Calu3 (cell line): ENCODE results near the gene ATF2. TPM values are rescaled to one million over a fixed set of nuclear protein-coding genes. Genes with fewer than 3 reads are reported as not detected.

ENCODE experiments used
- BruUV-seq: library from RNA; stranded (reverse); fragments of 400-500 nt; replicated peaks from 2 replicates; lab custom pipeline; 2021; lab: Mats Ljungman, UMichigan
- CTCF ChIA-PET: fragments of 300-600 bp; sonication (Branson Sonifier 250); formaldehyde crosslinking; loops from one replicate; lab custom pipeline; 2022; ENCODE audit warnings: antibody characterized with exemption; lab: Charles Lee
- DNase-seq: peaks from one replicate; pipeline ENCODE4 v3.0.0; 2022
- H3K27ac Mint-ChIP-seq: one replicate; pipeline ENCODE4 v1.8.0; 2022; ENCODE audit warnings: mixed read lengths; ENCODE audit not compliant: unreplicated experiment
- H3K27me3 Mint-ChIP-seq: one replicate; pipeline ENCODE4 v1.8.0; 2022; ENCODE audit warnings: mixed read lengths; ENCODE audit not compliant: unreplicated experiment
- H3K36me3 Mint-ChIP-seq: one replicate; pipeline ENCODE4 v1.8.0; 2022; ENCODE audit warnings: mild to moderate bottlenecking, moderate library complexity, mixed read lengths; ENCODE audit not compliant: insufficient read depth, unreplicated experiment
- H3K4me1 Mint-ChIP-seq: one replicate; pipeline ENCODE4 v1.8.0; 2022; ENCODE audit warnings: mild to moderate bottlenecking, low read depth, mixed read lengths; ENCODE audit not compliant: unreplicated experiment
- H3K4me3 Mint-ChIP-seq: one replicate; pipeline ENCODE4 v1.8.0; 2022; ENCODE audit warnings: mild to moderate bottlenecking, low read depth, moderate library complexity, mixed read lengths; ENCODE audit not compliant: unreplicated experiment
- H3K9me3 Mint-ChIP-seq: one replicate; pipeline ENCODE4 v1.8.0; 2022; ENCODE audit warnings: low read depth, mixed read lengths; ENCODE audit not compliant: unreplicated experiment
- intact Hi-C: fragments of 100-400 bp; cut with micrococcal nuclease; formaldehyde crosslinking; loops from one replicate; pipeline ENCODE4 v1.10.0; 2022; ENCODE audit not compliant: unreplicated experiment
- total RNA-seq: library from RNA; stranded (reverse); gene quantifications from 2 replicates; pipeline ENCODE4 v1.2.3, GENCODE V29; 2022
- TF ChIP-seq, protein P1 (sequence below): fragments of 200-600 bp; IDR thresholded peaks from one replicate; pipeline ENCODE4 v1.8.0; 2022; ENCODE audit warnings: antibody characterized with exemption; ENCODE audit not compliant: unreplicated experiment

ATF2 gene
- total RNA-seq, 1 experiment from 2014 or later: 53.9 TPM

GRCh38 chr2:175166216-175166824 is 1.7 kb downstream of the ATF2 start:
- no peak for DNase-seq
- Mint-ChIP-seq H3K4me1 (no peaks in the 10 kb centered on the region), H3K27ac (peak overlapping the region; percentile 93), H3K9me3 (no peaks in the 10 kb centered on the region), H3K36me3 (peaks cover 21% of the 10 kb centered on the region), H3K4me3 (peak overlapping the region; percentile 94), H3K27me3 (no peaks in the 10 kb centered on the region)
- TF ChIP-seq, protein P1, sequence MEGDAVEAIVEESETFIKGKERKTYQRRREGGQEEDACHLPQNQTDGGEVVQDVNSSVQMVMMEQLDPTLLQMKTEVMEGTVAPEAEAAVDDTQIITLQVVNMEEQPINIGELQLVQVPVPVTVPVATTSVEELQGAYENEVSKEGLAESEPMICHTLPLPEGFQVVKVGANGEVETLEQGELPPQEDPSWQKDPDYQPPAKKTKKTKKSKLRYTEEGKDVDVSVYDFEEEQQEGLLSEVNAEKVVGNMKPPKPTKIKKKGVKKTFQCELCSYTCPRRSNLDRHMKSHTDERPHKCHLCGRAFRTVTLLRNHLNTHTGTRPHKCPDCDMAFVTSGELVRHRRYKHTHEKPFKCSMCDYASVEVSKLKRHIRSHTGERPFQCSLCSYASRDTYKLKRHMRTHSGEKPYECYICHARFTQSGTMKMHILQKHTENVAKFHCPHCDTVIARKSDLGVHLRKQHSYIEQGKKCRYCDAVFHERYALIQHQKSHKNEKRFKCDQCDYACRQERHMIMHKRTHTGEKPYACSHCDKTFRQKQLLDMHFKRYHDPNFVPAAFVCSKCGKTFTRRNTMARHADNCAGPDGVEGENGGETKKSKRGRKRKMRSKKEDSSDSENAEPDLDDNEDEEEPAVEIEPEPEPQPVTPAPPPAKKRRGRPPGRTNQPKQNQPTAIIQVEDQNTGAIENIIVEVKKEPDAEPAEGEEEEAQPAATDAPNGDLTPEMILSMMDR: no peak
- no TSS peak for BruUV-seq
- intact Hi-C loops: loop anchor here (5.0 kb wide), 1 partner anchor 54 kb away; no protein-coding TSS in a partner anchor
- CTCF ChIA-PET: interaction anchor here (0.7 kb wide), 2 partner anchors 72 to 82 kb away, joined by 3 to 4 read pairs; no protein-coding TSS in a partner anchor

DNA sequence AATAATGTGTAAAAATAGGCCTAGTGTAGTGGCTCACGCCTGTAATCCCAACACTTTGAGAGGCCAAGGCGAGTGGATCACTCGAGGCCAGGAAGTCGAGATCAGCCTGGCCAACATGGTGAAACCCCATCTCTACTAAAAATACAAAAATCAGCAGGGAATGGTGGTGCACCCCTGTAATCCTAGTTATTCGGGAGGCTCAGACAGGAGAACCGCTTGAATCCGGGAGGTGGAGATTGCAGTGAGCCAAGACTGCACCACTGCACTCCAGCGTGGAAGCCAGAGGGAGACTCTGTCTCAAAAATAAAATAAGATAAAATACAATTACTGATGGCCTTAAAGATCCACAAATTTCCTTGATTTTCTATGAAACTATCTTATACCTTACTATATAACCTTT is 3.8 kb downstream of the ATF2 start:
- TF ChIP-seq, protein P1: no peak
- H3K27me3 Mint-ChIP-seq: no peaks in the 10 kb centered on the region
- no peak overlapping the region for H3K27ac Mint-ChIP-seq
- H3K9me3 Mint-ChIP-seq: no peaks in the 10 kb centered on the region
- intact Hi-C loops: no loop called here
- peaks cover 21% of the 10 kb centered on the region for H3K36me3 Mint-ChIP-seq
- H3K4me1 Mint-ChIP-seq: no peaks in the 10 kb centered on the region
- CTCF ChIA-PET: no interaction called here
- DNase-seq: no peak
- H3K4me3 Mint-ChIP-seq: no peak overlapping the region
- BruUV-seq: no TSS peak

- intact Hi-C loops: no loop called here
- BruUV-seq: no TSS peak
- Mint-ChIP-seq H3K27me3 (no peaks in the 10 kb centered on the region), H3K36me3 (no peaks in the 10 kb centered on the region), H3K4me3 (no peak overlapping the region), H3K27ac (no peak overlapping the region), H3K9me3 (no peaks in the 10 kb centered on the region), H3K4me1 (peaks cover 11% of the 10 kb centered on the region)
- TF ChIP-seq, protein P1: no peak
- CTCF ChIA-PET: no interaction called here
- no peak for DNase-seq
Measured at GRCh38 chr2:175158894-175159293, 9.1 kb downstream of the ATF2 start.

- TF ChIP-seq, protein P1: no peak
- peak; percentile 7 for DNase-seq
Measured at GRCh38 chr2:175156534-175156933, 11.5 kb downstream of the ATF2 start.

More at GRCh38 chr2:175156534-175156933, 11.5 kb downstream of the ATF2 start:
- H3K27ac Mint-ChIP-seq: no peak overlapping the region
- H3K4me3 Mint-ChIP-seq: no peak overlapping the region
- H3K4me1 Mint-ChIP-seq: peaks cover 22% of the 10 kb centered on the region
- H3K9me3 Mint-ChIP-seq: no peaks in the 10 kb centered on the region
- CTCF ChIA-PET: no interaction called here
- no peaks in the 10 kb centered on the region for H3K36me3 Mint-ChIP-seq
- no peaks in the 10 kb centered on the region for H3K27me3 Mint-ChIP-seq
- intact Hi-C loops: no loop called here
- no TSS peak for BruUV-seq
